HG03457 (cell line): ENCODE data around the gene PLEK.
A peak's percentile ranks its signal among the peaks of the same experiment; 100 is the strongest.

Source experiments
- ATAC-seq: cut with Tn5 transposase; IDR thresholded peaks from one replicate; pipeline ENCODE4 v1.9.1; 2021; ENCODE audit warnings: moderate number of reproducible peaks; ENCODE audit not compliant: unreplicated experiment

PLEK gene

GRCh38 chr2:68414452-68414851 lies 49.4 kb downstream of the PLEK start:
- no peak for ATAC-seq

DNA sequence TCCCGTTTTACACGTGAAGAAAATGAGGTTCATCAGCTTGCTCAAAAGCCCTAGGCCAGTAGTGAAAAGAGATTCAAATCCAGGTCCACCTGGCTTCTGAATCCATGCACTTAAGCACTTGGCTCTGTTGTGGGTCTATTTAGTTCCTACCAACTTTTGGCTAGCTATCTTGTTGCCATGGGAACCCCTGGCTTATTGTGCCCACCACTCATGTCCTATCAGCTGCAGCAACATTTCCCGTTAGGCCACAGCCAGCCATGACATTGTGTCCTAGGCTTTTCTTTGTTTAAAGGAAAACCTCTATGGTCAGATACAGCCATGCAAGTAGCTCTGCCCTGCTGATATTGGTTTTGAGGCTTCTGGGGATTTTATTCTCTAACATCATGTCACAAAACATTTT lies 49.8 kb downstream of the PLEK start:
- no peak for ATAC-seq

DNA sequence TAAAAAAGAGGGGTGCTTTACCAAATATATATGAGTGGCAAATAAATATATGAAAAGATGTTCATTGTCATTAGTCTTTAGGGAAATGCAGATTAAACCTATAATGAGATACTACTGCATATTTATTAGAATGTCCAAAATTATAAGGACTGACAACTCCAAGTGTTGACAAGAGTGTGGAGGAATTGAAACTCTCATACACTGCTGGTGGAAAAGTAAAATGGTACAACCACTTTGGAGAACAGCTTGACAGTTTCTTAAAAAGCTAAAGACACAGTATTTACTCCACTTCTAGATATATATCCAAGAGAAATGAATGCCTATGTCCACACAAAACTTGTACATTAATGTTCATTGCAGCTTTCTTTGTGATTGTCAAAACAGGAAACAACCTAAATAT lies 50.4 kb downstream of the PLEK start:
- ATAC-seq, result no peak

DNA sequence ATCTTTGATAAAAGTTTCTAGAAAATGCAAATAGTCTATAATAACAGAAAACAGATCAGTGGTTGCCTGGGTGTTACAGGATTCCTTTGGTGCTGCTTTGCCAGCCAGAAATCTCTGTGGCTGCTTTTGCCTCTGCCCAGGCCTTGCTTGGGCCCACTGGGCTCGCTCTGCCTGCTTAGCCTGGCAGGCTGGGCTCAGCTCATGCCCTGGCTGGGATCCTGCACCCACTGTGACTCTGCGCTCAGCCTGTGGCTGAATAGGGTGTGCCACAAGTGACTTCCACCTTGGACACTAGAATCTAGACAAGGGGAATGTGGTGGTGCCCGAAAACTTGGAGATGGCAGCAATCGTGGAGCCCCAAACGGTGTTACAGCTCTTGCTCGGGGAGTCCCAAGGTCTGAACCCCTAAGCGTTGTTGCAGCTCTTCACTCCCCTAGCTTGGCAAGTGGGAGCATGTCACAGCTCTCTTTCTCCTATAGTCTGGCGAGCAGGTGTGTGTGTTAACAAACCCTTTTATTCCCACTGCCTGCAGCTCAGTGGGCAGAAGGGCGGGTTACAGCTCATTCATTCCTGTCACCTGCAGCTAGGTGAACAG lies 51.1 kb downstream of the PLEK start:
- ATAC-seq, result no peak

DNA sequence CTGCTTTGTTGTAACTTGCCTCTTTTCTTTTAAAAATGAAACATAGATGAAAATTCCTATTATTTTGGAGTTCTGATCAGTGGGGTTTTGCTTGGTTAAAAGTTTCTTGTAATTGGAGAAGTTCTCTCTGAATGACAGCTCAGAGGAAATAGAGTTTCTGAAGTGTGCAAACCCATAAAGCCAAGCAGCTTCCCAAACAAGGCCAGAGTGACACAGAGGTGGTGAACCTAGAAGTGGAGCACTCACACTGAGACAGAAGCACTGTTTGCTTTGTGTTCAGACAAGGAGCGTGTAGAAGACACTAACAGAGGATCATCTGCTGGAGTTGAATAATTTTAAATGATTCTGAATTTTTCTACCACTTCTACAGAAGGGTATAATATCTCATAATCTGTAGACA lies 52.8 kb downstream of the PLEK start:
- no peak for ATAC-seq

GRCh38 chr2:68418419-68418818 lies 53.3 kb downstream of the PLEK start:
- no peak for ATAC-seq

DNA sequence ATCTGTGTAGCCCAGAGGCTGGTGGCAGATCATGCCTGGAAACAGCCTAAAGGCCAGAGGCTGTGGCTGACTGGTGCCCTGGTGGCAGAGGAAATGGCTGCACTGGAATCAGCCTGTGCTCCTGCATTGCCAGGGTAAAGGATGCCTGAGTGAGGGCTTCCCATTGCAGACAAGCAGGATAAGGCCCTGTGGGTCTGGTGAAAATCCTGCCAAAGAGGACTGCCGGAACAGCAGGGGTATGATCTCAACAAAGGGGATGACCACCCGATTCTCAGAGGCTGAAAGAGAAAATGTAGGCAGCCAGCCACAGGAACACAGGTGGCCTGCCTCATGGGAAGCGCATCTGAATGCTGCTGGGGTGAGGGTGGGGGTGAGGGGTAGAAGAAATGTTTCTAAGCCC lies 53.8 kb downstream of the PLEK start:
- no peak for ATAC-seq

GRCh38 chr2:68420254-68420910 lies 55.3 kb downstream of the PLEK start:
- no peak for ATAC-seq

DNA sequence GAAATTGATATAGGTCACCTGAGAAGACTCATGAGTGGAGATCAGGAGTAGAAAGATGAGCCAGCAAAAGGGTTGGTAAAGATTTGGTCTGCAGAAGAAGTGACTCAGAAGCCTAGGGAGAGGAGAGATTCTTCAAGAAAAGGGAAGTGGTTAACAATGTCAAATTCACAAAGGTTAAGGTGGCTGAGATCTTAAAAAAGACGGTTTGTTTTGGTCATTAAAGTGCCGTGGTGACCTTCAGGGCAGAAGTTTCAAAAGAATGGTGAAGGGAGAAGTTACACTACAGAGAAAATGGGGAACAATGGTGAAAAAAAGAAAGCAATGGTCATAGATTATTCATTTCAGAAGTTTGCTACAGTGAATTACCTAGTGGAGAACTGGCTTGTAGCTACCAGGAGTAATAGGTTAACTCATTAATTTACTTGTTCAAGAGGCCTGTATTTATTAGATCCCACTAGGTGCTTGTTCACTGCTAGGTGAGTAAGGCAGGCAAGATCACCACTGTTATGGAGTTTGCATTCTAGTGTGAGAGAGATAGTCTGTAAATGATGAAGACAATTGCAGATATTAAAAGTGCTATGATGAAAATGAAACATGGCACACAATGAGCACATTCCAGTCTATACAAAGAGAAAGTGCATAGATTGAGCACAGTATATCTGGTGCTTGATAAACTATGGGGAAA lies 59.0 kb downstream of the PLEK start:
- peak; percentile 72 for ATAC-seq

GRCh38 chr2:68425503-68425902 lies 60.4 kb downstream of the PLEK start:
- no peak for ATAC-seq

GRCh38 chr2:68426446-68426845 lies 61.4 kb downstream of the PLEK start:
- ATAC-seq, result no peak

DNA sequence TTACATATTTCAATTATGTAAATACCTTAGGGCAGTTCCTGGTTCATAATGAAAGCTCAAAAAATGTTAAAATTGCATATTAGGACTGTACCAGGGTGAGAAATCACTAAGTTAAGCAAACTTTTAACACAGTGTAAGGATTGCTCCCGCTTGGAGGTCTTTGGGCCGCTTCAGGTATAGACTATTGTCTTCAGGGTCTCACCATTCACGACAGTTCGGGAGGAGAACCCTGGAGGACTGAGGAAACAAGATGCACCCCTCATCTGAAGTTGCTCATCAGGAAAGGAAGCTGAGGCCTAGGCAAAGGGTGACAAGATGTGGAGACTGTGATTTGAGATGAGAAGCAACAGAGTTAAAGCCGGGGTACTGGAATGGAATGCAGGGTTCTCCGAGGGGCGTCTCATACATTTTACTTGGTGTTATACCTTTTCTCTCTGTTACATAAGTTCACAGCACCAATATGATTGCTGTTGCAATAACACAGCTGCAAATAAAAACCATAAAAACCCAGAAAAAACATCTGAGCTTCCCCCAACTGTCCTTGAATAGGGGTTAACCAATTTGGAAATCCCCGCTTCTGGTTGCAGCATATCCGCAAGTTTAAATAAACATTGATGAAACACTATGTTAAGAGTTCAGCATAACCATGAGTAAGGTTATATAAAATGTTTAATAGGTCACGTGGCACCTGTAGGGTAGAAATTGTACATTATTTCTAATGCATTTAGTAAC lies 61.9 kb downstream of the PLEK start:
- peak; percentile 39 for ATAC-seq

GRCh38 chr2:68428126-68428525 lies 63.0 kb downstream of the PLEK start:
- no peak for ATAC-seq

- ATAC-seq, result no peak
These were observed 63.7 kb downstream of the PLEK start for GRCh38 chr2:68428746-68429145.

DNA sequence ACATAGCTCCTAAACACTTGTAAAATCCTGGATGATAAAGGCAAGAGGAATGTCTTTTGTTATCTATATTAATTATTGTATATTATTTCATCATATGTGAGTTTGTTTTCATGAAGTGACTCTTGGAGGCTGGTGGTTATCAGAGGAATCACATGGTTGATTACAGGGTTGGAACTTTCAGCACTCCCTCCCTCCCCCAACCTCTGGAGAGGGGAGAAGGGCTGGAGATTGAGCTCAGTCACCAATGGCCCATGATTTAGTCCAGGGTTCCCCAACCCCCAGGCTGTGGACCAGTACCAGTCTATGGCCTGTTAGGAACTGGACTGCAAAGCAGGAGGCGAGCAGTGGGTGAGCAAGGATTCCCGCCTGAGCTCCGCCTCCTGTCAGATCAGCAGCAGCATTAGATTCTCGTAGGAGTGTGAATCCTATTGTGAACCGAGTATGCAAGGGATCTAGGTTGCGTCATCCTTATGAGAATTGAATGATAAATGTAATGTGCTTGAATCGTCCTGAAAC lies 64.3 kb downstream of the PLEK start:
- no peak for ATAC-seq

DNA sequence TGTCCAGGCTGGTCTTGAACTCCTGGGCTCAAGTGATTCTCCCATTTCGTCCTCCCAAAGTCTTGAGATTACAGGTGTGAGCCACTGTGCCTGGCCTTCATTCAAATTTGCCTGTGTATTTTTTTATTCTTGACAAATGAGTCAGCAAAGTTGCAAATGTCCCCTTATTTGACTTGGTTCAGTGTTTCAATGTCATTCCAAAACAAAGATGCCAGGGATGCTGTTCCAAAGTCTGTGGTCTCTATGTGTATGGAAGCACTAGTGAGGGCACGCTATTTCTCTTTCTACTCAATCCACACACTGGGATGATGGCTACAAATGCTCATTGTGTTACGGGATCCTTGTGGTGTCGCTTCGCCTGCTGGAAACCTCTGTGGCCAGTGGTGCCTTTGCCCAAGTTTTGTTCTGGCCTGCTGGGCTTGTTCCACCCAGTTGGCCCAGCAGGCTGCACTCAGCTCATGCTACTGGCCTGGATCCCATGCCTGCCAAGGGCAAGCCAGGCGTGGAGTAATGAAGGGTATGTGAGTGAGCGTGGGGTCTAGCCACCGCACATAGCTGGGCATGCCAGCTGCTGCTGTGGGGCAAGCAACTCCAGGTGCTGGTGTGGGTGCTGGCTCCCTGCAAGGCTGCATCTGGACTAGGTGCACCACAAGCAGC lies 66.4 kb downstream of the PLEK start:
- no peak for ATAC-seq

GRCh38 chr2:68432696-68433658 lies 67.9 kb downstream of the PLEK start:
- no peak for ATAC-seq

- ATAC-seq, result no peak
These were observed 69.9 kb downstream of the PLEK start for GRCh38 chr2:68434981-68435380.

DNA sequence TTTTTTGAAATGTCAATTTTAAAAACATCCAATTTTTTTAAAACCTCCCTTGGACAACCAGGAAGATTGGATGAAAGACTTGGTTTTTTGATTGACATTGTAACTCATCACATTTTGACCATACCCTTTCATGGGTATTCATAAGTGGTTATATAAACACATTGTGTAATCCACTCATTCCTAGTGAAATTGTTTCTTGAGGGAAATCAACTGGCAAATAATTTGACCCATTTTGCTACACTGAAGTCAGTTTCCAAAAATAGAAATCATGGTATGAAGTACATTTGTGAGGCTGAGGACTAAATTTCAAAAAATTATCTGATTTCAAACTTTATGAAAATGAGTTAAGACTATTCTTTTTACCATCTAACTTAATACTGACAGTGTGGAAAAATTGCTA lies 70.5 kb downstream of the PLEK start:
- ATAC-seq, result no peak

- no peak for ATAC-seq
These were observed 71.2 kb downstream of the PLEK start for GRCh38 chr2:68436270-68436669.
